Spleen (tissue), 11 donors: ENCODE results near the gene MSMB. TPM values are rescaled to one million over a fixed set of nuclear protein-coding genes. Genes with fewer than 3 reads are reported as not detected.
"Not testable (repeated sequence)": the region's sequence is repeated elsewhere in the genome, so short reads cannot be mapped to it uniquely, and the experiment has no call there.

Source experiments
- DNase-seq: peaks from one replicate; pipeline ENCODE4 v3.0.0-alpha.2; 2020
- H3K27ac ChIP-seq, 8 donors: fragments of 200-600 bp; sonication (generic) in 7 of 8; 1 replicate in 4 of 8; 2 replicates in 4 of 8; pipeline versions ENCODE4 v1.5.0 to v1.8.0; 2016 to 2021; ENCODE audit warnings: inconsistent platforms in 4 of 8, mild to moderate bottlenecking in 4 of 8, moderate library complexity in 1 of 8
- H3K27me3 ChIP-seq, 7 donors: fragments of 200-600 bp; sonication (generic) in 6 of 7; replicated peaks in 1 of 7; 1 replicate in 4 of 7; 2 replicates in 3 of 7; pipeline versions ENCODE4 v1.5.0 to v1.8.0; 2016 to 2021; ENCODE audit warnings: inconsistent platforms in 3 of 7, mild to moderate bottlenecking in 1 of 7
- H3K36me3 ChIP-seq, 6 donors: fragments of 200-600 bp; sonication (generic) in 5 of 6; 1 replicate in 4 of 6; 2 replicates in 2 of 6; pipeline versions ENCODE4 v1.5.0 to v1.8.0; 2016 to 2021; ENCODE audit warnings: inconsistent platforms in 2 of 6
- H3K4me1 ChIP-seq, 6 donors: fragments of 200-600 bp; sonication (generic) in 5 of 6; 1 replicate in 3 of 6; 2 replicates in 3 of 6; pipeline versions ENCODE4 v1.5.0 to v1.8.0; 2016 to 2021; ENCODE audit warnings: inconsistent platforms in 3 of 6
- H3K4me3 ChIP-seq, 8 donors: fragments of 200-600 bp; sonication (generic) in 7 of 8; 1 replicate in 4 of 8; 2 replicates in 4 of 8; pipeline versions ENCODE4 v1.5.0 to v1.8.0; 2016 to 2021; ENCODE audit warnings: inconsistent platforms in 4 of 8, mild to moderate bottlenecking in 4 of 8, moderate library complexity in 2 of 8
- H3K9me3 ChIP-seq, 8 donors: fragments of 200-600 bp; sonication (generic) in 7 of 8; 1 replicate in 4 of 8; 2 replicates in 4 of 8; pipeline versions ENCODE4 v1.5.0 to v1.8.0; 2016 to 2021; ENCODE audit warnings: inconsistent platforms in 4 of 8
- POLR2A ChIP-seq, 3 donors: fragments of 450-650 bp; IDR thresholded peaks; one replicate each; pipeline ENCODE4 v1.5.1; 2017; ENCODE audit warnings: antibody characterized with exemption in 3 of 3, mild to moderate bottlenecking in 1 of 3
- POLR2AphosphoS5 ChIP-seq, 3 donors: sonication (generic); formaldehyde crosslinking; IDR thresholded peaks; one replicate each; pipeline ENCODE4 v1.5.1; 2017; ENCODE audit warnings: antibody characterized with exemption in 3 of 3
- WGBS, 5 donors: extraction: QIAGEN DNeasy Blood & Tissue Kit in 3 of 5; methylation state at CpG; one replicate each; pipeline versions ENCODE4 v1.1.5 to v1.1.7; 2013 to 2018; 5-methylcytosine and 5-hydroxymethylcytosine counted together
- intact Hi-C: fragments of 100-400 bp; cut with DNase I; formaldehyde crosslinking; loops from one replicate; pipeline ENCODE4 v1.15.0; 2023; ENCODE audit warnings: low total_unique reads
- polyA plus RNA-seq, 3 donors: library from polyadenylated mRNA; stranded (reverse); fragments of 200-250 nt; gene quantifications; one replicate each; pipeline ENCODE4 v1.2.1, GENCODE V29; 2013
- total RNA-seq, 7 donors: library from RNA; depleted of rRNA in 3 of 7; stranded (reverse); fragments of >200 nt in 3 of 7; fragmentation: NEBNext Ultra II Directional in 4 of 7; extraction: Animal tissue kit (Norgen Biotek cat#: 25700) in 4 of 7; gene quantifications; one replicate each; pipeline versions ENCODE4 v1.1.0 to v1.2.1, GENCODE V29; 2016 to 2021
- TF ChIP-seq, protein P1 (sequence below), 11 experiments: fragments of 200-600 bp in 7 of 11; fragments of 450-650 bp in 4 of 11; sonication (generic) in 4 of 11; IDR thresholded peaks in 8 of 11; conservative IDR thresholded peaks in 3 of 11; 1 replicate in 7 of 11; 2 replicates in 4 of 11; pipeline versions ENCODE4 v1.4.0 to v1.8.0; 2016 to 2021; ENCODE audit warnings: antibody characterized with exemption in 11 of 11, inconsistent platforms in 4 of 11, mild to moderate bottlenecking in 1 of 11
- donor health status: healthy with polysubstance abuse.
- donor health status: DM: no; HTN: no; CAD: no; lungs with moderate emphysema.
- donor health status: DM: no; HTN: no; CAD: no.
- donor health status: Bipolar disorder and iron deficiency.
- donor health status: healthy.
- donor health status: DM: no; HTN: no; CAD: no.
- donor health status: DM: yes; HTN: yes; CAD: no.

MSMB gene
- total and polyA plus RNA-seq, 10 donors: not detected

DNA sequence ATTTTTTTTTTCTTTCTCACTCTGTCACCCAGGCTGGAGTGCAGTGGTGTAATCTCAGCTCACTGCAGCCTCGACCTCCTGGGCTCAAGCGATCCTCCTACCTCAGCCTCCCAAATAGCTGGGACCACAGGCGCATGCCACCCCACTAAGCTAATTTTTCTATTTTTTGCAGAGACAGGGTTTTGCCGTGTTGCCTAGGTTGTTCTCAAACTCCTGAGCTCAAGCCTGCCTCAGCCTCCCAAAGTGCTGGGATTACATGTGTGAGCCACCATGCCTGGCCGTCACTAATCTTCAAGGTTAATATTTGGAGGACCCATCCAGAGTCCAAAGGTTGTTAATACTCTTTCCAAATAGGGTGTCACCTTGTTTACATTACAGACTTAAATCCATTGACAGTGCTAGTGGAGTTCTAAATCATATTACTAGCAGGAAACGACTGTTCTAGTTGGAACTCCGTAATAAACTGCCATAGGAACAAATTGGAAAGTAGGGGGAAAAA, 43.8 kb downstream of the MSMB start:
- H3K4me3 ChIP-seq, H3K27me3 ChIP-seq, H3K27ac ChIP-seq, intact Hi-C loops, H3K4me1 ChIP-seq, H3K9me3 ChIP-seq, DNase-seq: not testable (repeated sequence)
- peak in 1 of 3 donors; percentile 23 for TF ChIP-seq POLR2AphosphoS5 (IDR thresholded peaks at IDR 0.05)
- WGBS, 5 donors: 88 to 97% (median 94%) methylated on average over 7 of the region's 7 CpGs
- H3K36me3 ChIP-seq: peaks cover 0 to 100% (median 77%) of the 10 kb centered on the region in 6 donors

DNA sequence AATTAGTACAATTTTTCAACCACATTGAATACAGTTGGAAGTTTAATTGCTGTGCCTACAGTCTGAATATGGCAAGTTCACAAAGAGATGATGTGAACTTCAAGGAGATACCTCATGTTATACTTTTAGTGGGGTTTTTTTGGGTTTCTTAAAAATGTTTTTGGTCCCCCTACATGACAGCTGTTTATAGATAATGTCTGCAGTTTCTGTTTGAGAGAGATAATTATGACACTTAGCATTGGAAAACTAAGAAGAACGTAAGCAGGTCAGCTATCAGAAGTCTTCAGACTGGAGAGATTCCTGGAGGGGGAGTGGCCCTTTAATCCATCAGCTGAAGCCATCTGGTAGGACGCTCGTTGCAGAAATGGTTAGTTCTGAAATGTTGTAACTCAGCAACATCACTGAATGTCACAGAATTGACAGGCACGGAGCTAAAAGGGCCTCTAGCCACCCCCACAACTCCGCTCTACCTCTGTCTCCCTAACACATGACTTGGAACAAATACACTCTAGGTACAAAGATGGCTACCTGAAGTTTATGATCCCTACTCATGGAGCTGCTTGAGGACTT, 44.8 kb downstream of the MSMB start:
- H3K9me3 ChIP-seq: peaks cover 0 to 7% (median 0%) of the 10 kb centered on the region in 8 donors
- TF ChIP-seq POLR2AphosphoS5 (IDR thresholded peaks at IDR 0.05): peak in 1 of 3 donors; percentile 7
- TF ChIP-seq, protein P1, sequence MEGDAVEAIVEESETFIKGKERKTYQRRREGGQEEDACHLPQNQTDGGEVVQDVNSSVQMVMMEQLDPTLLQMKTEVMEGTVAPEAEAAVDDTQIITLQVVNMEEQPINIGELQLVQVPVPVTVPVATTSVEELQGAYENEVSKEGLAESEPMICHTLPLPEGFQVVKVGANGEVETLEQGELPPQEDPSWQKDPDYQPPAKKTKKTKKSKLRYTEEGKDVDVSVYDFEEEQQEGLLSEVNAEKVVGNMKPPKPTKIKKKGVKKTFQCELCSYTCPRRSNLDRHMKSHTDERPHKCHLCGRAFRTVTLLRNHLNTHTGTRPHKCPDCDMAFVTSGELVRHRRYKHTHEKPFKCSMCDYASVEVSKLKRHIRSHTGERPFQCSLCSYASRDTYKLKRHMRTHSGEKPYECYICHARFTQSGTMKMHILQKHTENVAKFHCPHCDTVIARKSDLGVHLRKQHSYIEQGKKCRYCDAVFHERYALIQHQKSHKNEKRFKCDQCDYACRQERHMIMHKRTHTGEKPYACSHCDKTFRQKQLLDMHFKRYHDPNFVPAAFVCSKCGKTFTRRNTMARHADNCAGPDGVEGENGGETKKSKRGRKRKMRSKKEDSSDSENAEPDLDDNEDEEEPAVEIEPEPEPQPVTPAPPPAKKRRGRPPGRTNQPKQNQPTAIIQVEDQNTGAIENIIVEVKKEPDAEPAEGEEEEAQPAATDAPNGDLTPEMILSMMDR (IDR thresholded peaks at IDR 0.05 in 8 of 11, conservative IDR thresholded peaks at IDR 0.05 in 3 of 11): no peak
- no peak for TF ChIP-seq POLR2A (IDR thresholded peaks at IDR 0.05)
- no peak for DNase-seq
- no peak overlapping the region for H3K4me3 ChIP-seq
- no peaks in the 10 kb centered on the region for H3K4me1 ChIP-seq
- intact Hi-C loops: no loop called here
- peaks cover 0 to 96% (median 68%) of the 10 kb centered on the region in 6 donors for H3K36me3 ChIP-seq
- WGBS, 5 donors: 75 to 84% (median 77%) methylated on average over 5 of the region's 5 CpGs
- no peaks in the 10 kb centered on the region for H3K27me3 ChIP-seq
- no peak overlapping the region for H3K27ac ChIP-seq

DNA sequence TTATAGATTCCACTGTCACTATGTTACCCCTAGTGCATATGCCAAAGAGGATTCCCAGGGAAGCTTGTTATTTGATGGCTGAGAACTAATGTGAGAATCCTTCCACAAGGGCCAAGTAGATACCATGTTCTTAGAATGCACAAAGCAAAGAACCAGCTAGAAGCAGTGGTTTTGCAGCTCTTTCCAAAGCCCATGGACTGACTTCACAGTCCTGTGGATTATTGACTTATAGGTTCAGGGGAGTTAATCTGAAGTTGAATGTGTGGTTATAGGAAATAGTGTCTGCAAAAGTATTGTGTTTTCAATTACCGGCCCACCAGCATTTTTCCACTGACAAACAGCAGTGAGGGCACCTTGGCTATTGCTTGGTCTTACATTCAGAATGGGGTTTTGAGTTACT, 45.5 kb downstream of the MSMB start:
- 94 to 100% (median 100%) methylated on average over 1 of the region's 1 CpG for WGBS, 5 donors
- Histone ChIP-seq H3K9me3 (peaks cover 0 to 7% (median 0%) of the 10 kb centered on the region in 8 donors), H3K4me1 (no peaks in the 10 kb centered on the region), H3K4me3 (no peak overlapping the region), H3K27me3 (no peaks in the 10 kb centered on the region), H3K27ac (no peak overlapping the region), H3K36me3 (peaks cover 0 to 89% (median 62%) of the 10 kb centered on the region in 6 donors)
- DNase-seq: no peak
- intact Hi-C loops: no loop called here
- TF ChIP-seq, protein P1 (IDR thresholded peaks at IDR 0.05 in 8 of 11, conservative IDR thresholded peaks at IDR 0.05 in 3 of 11): no peak
- no peak for TF ChIP-seq POLR2A (IDR thresholded peaks at IDR 0.05)
- no peak for TF ChIP-seq POLR2AphosphoS5 (IDR thresholded peaks at IDR 0.05)

DNA sequence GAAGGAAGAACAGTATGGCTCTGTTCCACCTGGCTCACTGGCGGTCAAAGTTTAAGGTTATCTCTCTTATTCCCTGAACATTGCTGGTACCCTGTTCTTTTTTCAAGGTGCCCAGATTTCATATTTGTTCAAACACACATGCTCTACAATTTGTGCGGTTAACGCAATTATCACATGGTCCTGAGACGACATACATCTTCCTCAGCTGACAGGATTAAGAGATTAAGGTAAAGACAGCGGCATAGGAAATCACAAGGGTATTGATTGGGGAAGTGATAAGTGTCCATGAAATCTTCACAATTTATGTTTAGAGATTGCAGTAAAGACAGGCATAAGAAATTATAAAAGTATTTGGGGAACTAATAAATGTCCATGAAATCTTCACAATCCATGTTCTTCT, 46.1 kb downstream of the MSMB start:
- intact Hi-C loops, H3K4me1 ChIP-seq, H3K4me3 ChIP-seq, H3K9me3 ChIP-seq, H3K27me3 ChIP-seq, DNase-seq, H3K27ac ChIP-seq: not testable (repeated sequence)
- 93 to 98% (median 97%) methylated on average over 5 of the region's 5 CpGs for WGBS, 5 donors
- peaks cover 0 to 86% (median 56%) of the 10 kb centered on the region in 6 donors for H3K36me3 ChIP-seq

DNA sequence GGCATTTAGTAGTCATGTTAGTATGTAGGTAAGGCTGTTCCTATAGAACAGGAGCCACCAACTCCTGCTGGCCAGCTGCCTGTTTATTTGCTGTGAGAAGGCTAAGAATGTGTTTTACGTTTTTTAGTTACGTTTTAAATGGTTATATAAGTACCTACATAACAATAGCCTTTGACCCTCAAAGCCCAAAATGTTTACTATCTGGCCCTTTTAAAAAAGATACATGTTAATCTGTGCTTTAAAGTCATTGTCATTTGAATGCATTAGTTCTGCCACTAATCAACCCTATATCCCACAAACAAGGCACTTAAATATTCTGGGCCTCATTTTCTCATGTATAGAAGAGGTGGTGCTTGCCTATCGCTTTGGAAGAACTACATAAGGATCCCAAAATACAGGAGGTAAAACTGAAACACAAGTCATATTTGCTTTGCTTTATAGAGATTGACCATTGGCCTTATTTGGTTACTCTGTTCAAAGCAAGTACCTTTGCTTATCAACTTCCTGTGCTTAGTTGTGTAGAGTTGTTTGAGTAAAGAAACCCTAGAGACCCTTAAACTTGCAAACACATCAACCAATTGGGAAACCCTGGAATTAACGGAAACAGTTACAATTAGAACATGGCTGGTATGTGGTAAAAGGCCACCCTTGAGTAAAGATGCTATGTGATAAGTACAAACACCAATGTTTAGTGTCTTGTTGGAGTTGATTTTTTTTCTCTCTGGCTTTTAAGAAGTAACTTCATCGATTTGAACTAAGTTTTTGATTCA, 47.9 kb downstream of the MSMB start:
- Histone ChIP-seq H3K9me3 (peaks cover 0 to 7% (median 0%) of the 10 kb centered on the region in 8 donors), H3K36me3 (peaks cover 0 to 83% (median 47%) of the 10 kb centered on the region in 6 donors), H3K4me3 (no peak overlapping the region), H3K27ac (no peak overlapping the region), H3K27me3 (no peaks in the 10 kb centered on the region), H3K4me1 (no peaks in the 10 kb centered on the region)
- intact Hi-C loops: no loop called here
- no peak for DNase-seq
- TF ChIP-seq POLR2A (IDR thresholded peaks at IDR 0.05) (no peak), POLR2AphosphoS5 (IDR thresholded peaks at IDR 0.05) (no peak)
- TF ChIP-seq, protein P1 (IDR thresholded peaks at IDR 0.05 in 8 of 11, conservative IDR thresholded peaks at IDR 0.05 in 3 of 11): no peak
- 90 to 95% (median 91%) methylated on average over 5 of the region's 5 CpGs for WGBS, 5 donors
